NCI-H82 (cell line): ENCODE measurements around the gene ARHGAP5.

Source experiments
- DNase-seq: peaks from one replicate; lab custom pipeline; 2025; lab: John Stamatoyannopoulos, UW

Gene ARHGAP5

DNA sequence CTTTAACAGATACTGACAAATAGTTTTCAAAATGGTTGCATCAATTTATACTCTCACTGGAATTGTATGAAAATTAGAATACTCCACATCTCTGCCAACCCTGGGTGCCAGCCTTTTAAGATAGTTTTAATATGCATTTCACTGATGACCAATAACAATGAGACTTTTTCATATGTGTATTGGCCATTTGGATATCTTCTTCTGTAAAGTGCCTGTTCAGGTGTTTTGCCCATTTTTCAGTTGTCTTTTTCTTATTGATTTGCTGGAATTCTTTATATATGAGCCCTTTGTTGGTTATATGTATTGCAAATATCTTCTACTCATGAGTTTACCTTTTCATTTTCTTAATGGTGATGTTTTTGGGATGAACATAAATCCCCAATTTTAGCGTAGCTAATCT, 108.0 kb downstream of the ARHGAP5 start:
- DNase-seq = no peak

DNA sequence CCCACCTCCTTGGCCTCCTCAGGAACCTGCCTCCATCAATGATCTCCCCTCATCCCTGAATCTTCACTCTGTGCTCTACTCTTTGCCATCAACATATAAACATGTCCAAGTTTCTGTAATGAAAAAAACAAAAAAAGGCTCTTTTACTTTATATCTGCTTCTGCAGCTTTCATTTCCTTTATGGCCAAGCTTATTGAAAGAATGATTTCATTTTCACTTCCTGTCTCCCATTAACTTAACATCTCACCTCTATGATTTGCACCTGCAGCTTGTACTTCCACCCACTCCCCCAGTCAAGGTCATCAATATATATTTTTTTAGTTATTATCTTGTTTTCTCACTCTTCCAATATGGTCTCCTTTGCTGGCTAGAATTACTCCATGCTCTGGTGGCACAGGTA, 109.1 kb downstream of the ARHGAP5 start:
- no peak for DNase-seq

DNA sequence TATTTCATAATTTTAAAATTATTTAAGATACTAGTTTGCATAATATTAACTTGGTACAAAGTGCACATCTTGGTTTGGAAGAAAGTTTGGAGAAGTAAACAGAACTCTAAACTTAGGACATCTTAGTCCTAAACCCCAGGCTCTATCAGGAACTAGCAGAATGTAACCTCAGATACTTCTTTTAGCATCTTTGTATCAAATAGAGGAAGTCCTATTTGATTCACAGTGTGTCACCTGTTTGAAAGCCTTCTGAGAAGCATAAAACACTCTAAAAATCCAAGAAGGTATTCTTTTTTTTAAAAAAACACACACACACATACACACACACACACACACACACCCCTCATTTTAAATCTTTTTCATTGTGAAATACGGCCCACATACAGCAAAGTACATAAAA, 112.7 kb downstream of the ARHGAP5 start:
- no peak for DNase-seq

DNA sequence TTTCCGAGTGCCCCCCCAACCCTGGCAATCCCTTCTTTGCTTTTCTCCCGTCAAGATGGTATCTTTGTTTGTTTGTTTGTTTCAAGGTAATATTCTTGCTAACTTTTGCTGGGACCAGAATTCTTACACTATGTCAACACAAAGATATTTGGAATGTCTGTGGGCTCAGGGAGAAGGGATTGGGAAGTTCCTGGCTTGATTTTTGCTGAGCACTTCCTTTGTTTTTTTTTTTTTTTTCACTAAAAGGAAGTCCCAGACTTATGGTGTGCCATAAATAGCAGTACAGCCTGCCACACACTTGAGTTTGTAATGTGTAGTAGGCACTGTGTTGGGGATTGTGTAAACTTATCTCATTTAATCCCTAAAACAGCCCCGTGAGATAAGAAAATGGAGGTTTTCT, 113.6 kb downstream of the ARHGAP5 start:
- no peak for DNase-seq

DNA sequence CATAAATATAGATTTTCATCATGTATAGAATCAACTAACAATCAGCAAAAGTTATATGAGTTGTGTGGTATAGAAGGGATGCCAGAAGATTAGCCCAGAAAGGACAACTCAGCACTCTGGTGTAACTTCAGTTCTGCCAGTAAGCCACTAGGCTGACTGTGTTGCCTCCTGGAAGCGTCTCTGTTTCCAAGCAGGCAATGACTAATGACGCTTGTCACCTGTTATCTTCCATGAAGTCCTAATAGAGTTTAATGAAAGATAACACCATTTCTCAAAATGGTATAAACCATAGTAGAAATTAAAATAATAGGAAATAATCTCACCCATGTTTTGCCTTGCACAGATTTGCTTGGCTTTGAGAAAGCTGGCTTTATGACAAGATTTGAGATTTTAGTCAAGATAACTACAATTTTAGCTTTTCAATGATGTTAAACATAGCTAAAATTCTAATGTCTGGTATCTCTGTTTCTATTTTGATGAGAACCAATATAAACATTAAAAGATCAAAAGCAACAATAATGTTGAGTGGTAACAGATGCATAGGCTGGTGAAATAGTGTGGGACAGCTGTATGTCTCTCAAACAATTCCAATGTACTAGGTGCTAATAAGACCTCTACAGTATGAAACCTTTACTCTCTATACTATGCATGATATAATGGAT, 115.7 kb downstream of the ARHGAP5 start:
- DNase-seq = no peak

DNA sequence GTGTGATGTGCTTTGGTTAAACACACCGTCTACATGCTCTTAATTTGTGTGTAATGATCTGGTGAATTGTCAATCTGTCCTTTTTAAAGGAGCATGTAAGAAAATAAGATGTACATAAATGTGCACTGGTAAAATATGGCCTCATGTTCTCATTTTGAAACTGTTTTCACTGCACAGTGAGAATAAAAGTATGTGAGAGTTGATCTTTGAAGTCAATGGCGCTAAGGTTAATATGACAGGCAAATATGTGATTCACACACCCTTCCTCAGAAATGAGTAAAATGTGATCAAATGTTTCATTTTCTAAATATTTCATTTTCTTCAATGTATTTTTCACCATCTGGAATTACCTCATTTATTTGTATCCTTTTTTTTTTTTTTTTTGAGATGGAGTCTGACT, 116.4 kb downstream of the ARHGAP5 start:
- no peak for DNase-seq

DNA sequence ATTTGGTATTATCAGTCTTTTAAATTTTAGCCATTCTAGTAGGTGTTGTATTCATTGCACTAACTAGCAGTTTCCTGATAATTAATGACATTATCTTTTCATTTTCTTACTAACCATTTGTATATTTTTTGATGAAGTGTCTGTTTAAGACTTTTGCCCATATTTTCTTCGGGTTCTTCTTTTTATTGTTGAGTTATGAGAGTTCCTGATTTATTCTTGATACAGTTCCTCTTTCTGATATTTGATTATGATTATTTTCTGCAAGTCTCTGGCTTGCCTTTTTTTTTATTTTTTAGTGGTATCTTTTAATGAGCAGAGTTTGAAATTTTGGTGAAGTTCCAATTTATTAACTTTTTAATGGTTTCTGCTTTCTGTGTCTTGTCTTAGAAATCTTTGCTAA, 118.5 kb downstream of the ARHGAP5 start:
- no peak for DNase-seq

DNA sequence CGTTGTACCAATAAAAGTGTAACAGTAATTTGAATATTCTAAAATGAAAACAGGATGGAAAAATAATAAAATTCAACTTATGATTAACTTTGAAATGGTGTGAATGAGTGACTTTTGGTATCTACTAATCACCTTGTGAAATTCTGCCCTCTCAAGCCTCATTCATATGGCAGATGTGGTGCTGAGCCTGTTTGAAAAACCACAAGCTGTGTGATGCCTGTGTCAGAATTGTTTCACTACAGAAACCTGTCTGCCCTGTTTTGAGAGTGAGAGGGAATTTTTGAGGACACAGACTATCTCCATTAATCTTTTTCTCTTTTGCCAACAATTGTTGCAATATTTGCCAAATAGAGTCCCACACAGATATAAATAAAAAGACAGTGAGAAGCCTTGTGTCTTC, 120.8 kb downstream of the ARHGAP5 start:
- no peak for DNase-seq

DNA sequence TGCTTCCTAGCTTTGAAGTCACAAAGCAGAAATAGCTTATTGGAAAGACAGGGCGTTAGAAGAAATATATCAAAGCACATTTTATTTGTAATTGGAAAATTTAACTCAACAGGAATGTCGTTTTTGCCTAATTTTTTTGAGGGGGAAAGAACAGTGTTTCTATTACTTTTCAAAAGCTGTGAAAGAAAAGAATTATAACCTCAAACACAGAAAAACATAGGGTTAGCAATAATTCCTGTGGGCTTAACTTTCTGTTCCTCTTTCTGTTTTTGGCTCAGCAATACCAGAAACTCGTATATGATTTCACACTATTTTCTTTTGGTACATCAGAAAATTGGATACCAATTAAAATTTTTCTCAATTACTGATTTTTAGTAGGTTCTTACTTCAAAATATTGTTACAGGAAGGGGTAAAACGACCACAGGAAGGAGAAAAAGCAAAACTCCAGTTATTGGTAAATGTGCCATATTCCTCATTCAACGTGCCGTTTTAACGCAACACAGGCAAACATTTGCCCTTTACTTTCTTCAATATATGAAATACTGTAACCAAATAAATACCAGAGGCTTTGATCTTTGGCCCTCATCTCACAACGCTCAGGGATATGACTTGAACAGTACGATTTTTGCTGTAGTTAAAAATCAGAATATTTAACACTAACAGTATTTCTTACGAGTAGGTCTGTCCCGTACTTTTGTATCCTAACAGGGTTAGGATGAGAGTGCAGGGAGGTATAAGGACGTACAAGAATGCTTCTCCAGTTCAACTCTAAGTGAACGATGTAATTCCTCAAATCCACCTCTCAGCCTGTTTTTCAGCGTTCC, 123.5 kb downstream of the ARHGAP5 start:
- DNase-seq = no peak

DNA sequence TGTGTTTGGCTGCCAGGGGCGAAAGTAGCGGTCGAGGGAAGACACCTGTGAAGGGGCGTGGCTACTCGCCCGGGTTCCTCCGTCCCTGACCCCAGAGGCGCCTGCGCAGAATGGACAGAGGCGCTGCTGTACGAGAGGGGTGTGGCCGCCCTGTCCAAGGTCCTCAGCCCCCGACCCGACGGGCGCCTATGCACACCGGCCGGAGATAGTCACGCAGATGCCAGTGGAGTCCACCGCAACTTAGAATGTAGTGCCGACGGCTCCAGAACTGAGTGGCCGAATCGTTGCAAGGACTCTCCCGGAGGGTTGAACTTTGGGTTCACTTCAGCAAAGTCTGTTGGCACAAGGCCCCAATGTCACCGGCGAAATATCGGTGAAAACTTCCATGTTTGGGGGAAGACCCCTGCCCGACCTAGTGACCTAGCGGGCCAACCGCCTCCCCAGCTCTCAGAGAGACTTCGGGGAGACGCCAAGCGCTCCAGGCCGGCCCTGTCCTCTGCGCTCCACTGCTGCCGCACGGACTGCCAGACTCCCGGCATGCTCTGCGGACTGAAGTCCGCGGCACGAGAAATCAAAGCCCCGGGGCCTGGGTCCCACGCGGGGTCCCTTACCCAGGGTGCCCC, 124.2 kb downstream of the ARHGAP5 start:
- peak; percentile 94 for DNase-seq

DNA sequence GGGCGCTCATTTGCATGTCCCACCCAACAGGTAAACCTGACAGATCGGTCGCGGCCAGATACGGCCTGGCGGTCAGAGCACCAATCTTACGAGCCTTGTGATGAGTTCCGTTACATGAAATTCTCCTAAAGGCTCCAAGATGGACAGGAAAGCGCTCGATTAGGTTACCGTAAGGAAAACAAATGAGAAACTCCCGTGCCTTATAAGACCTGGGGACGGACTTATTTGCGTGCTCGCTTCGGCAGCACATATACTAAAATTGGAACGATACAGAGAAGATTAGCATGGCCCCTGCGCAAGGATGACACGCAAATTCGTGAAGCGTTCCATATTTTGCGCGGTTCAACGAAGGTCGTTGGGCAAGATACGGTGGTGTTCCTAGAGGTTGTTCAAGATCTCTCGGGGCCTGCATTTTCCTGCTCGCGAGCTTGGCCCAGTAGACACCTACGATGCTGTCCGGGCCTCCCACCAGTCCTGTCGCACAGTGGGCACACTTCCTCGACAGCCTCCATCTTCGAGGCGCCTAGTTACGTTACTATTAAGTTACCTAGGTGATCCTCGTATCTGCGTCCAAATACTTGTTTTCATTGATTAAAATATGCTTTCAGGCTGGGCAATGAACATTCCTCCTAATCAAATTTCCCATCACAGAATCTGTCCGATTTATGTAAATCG, 124.8 kb downstream of the ARHGAP5 start, which contains the start of gene RNU6-7:
Gene RNU6-7, plus strand, starts transcription at position 230 of the 675 bp plus-strand sequence.
- peak; percentile 76 for DNase-seq

DNA sequence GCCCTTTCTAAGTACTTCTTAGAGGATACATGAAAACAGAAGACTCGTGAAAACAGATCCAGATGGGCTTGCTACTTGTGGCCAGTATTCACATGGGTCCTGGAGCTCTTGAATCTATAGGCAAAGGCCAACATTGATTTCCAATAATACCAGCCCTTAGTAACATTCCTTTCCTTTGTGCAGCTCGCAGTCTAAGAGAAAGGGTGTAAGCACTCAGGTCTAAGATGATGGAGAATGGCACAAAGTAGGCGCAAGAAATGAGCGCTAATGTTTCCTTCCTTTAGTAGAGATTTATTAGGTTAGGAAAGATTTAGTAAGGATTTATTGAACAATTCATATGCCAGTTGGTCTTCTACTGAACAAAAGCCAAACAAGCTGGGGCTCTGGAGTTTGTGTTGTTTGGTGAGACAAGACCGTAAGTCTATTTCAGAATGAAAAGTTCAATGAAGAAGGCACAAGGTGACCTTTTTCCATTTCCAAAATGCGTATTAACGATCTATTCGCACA, 125.4 kb downstream of the ARHGAP5 start:
- peak; percentile 76 for DNase-seq

DNA sequence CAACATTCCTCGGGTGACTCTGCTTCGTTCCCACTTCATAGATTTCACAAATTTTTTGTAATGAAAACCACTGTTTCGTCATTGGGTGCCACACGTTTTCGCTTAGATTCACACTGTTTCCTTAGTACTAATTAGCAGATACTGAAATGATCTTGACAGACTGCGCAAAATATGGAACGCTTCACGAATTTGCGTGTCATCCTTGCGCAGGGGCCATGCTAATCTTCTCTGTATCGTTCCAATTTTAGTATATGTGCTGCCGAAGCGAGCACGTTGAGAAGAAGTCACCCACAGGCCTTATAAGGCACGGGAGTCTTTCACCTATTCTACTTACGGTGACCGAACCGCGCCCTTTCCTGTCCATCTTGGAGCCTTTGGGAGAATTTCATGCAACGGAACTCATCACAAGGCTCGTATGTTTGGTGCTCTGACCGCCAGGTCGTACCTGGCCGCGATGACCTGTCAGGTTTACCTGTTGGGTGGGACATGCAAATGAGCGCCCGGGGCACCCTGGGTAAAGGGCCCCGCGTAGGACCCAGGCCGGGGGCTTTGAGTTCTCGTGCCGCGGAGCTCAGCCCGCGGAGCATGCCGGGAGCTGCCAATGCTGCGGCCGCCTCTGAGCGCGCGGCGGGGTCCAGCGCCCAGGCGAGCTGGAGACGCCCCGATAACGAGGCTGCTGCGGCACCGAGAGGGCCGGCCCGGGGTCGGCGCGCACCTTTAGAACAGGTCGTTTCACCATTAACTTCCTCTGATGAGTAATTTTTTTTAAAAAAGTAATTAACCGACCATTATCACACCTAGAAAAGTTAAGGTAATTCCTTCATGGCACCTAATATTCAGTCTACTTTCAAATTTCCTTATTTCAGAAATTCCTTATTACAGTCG, 126.1 kb downstream of the ARHGAP5 start, which contains the start of gene RNU6-8:
Gene RNU6-8, minus strand, starts transcription at position 272 of the 885 bp plus-strand sequence.
- peak; percentile 94 for DNase-seq

DNA sequence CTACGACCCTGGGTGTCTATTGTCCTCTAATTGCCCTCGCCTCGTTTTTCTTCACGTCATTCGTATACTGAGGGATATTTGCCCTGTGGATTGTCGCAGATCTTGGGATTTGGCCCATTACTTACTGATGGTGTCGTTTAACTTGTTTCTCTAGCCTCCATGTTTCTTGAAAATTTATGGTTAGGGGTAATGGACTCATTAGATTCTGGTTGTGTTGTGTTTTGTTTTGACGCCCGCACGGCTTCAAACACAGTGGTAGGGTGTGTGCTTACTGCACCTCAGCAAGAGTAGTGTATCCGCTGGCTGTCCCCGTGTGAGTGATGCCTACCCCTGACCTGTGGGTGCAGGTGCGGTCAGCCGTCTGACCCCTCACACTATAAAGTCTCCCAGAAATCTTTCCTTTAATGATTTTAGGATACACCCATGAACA, 126.8 kb downstream of the ARHGAP5 start:
- DNase-seq = peak; percentile 59

DNA sequence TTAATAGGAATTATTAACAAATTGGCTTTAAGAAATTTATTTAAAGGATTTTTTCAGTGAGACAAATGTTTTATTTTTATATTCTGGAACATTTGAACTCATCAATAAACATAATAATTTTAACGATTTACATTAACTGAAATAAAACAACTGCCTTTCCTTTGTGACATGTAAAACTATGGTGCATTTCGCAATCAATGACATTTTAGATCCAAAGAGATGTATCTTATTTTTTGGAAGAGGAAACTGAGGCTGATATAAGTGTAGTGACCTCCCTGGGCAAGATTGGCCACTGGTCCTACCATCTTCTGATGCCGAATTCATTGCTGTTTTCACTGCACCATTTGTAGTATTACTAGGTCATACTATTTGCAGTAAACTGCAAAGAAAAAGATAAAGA, 128.4 kb downstream of the ARHGAP5 start:
- DNase-seq = no peak

DNA sequence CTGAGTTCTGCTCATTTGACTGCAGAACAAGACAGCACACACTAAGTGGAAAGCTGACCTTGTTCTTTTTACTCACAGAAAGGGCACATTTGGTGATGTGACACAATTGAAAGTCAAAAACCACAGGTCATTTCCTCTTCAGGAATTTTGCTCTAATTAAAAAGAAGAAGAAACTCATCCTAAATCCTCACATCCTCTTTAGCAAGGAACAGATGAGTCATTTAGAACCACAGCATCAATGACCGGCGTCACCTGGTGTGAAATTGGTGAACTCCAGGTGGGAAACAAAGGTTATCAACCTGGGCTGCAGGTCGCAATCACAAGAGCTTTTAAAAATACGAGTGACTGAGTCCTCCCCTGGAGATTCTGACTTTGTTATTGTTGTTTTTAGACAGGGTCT, 128.9 kb downstream of the ARHGAP5 start:
- DNase-seq = no peak

DNA sequence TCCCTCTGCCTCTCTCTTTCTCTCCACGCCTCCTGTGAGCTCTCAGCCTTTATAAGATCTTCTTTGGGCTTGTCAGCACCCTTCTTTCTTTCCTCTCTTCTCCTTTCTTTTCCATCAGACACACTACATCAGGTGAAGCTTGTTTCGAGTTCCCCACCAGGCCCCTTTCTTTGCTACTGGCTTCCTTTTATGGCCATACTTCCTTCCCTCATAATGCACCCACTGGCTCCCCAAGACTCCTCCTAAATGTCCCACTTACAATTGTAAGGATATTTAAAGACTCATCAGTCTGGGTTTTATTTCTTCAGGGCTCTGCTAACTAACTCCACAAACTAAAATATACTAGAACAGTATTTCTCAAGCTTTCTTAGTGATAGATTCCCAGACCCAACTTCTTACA, 129.4 kb downstream of the ARHGAP5 start:
- no peak for DNase-seq

DNA sequence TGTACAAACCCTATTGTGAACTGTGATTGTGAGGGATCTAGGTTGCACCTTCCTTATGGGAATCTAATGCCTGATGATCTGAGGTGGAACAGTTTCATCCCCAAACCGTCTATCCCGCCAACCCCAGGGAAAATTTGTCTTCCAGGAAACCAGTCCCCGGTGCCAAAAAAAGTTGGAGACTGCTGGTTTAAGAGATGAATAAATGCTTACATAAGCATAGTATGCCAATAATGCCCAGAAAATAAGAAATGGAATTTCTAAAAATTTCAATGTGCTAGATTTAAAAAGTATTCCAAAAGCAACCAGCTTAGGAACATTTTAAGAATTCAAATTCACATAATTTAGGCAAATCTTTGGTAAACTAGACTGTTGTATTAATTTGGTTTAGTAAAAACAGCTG, 131.4 kb downstream of the ARHGAP5 start:
- no peak for DNase-seq
